GM18909 (cell line): ENCODE measurements around the gene SLC30A3.

Experiments used
- ATAC-seq: cut with Tn5 transposase; IDR thresholded peaks from one replicate; pipeline ENCODE4 v1.9.1; 2021; ENCODE audit warnings: mild to moderate bottlenecking; ENCODE audit not compliant: unreplicated experiment, poor library complexity

The SLC30A3 gene

DNA sequence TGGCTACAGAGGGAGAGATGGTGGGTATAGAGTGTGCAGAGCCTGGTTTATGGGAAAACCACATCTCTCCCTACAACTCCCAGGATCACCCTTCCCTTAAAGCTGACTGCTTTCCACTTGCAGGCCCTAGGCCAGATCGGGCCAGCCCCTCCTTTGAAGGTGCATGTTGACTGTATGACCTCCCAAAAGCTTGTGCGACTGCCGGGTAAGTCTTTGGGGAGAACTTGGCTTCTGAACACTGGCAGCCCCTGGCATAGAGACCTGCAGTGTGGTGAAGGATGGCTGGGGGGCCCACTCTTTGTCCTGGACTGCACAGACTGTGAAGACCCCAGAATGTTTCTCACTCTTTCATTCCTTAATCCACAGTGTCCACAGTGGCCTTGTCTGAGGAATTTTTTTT, 26.2 kb downstream of the SLC30A3 start:
- no peak for ATAC-seq

DNA sequence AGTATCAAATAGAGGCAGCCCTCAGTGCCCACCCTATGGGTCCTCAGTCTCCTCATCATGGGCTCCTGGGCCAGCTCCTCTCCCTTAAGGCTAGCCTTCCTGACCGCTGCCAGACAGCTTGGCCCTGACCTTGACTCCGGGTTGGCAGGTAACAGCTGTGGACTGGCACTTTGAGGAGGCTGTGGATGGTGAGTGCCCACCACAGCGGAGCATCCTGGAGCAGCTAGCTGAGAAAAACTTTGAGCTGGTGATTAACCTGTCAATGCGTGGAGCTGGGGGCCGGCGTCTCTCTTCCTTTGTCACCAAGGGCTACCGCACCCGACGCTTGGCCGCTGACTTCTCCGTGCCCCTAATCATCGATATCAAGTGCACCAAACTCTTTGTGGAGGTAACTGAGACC, 26.7 kb downstream of the SLC30A3 start:
- ATAC-seq, result no peak

GRCh38 chr2:27233341-27233740, 29.5 kb downstream of the SLC30A3 start:
- no peak for ATAC-seq

DNA sequence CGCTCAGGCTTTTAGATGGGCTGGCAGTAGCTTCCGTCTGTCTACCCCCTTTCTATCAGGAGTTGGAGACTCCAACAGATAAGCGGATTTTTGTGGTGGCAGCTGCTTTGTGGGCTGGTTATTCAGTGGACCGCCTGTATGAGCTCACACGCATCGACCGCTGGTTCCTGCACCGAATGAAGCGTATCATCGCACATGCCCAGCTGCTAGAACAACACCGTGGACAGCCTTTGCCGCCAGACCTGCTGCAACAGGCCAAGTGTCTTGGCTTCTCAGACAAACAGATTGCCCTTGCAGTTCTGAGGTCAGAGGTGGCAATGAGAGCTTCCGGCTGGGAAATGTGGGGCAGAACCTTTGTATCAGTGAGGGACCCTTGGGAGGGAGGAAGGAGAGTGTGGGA, 30.9 kb downstream of the SLC30A3 start:
- no peak for ATAC-seq

DNA sequence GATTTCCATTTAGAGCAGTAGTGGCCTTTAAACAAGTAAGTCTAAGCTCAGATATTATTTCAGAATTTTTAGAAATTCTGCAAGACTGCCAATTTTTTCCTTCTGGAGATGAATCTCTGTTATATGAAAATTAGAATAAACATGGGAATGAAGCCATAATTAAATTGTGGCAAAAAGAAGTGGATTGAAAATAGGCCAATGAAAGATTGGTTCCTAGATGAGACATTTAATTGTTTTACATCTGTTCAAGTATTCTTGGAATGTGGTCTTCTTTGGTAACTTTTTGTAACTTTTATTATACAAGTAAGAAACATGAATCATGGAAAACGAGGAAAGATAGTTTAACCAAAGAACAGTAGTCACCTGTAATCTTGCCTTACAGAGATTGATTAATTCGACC, 35.3 kb downstream of the SLC30A3 start:
- ATAC-seq, result no peak

- no peak for ATAC-seq
Observed at GRCh38 chr2:27225526-27225925, 37.3 kb downstream of the SLC30A3 start.

DNA sequence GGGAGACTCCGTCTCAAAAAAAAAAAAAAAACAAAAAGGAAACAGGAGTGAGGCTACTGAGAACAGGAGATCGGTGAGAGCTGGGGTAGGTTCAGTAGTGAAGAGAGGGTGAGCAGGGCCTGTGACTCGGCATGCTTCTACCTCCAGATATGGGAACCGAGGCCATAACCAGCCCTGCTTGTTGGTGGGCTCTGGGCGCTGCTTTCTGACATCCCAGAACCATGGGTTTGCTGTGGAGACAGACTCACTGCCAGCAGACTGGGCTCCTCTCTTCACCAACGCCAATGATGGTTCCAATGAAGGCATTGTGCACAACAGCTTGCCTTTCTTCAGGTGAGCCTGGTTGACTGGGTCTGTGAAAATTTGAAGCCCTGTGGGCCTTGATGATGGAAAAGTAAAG, 39.4 kb downstream of the SLC30A3 start:
- ATAC-seq, result no peak

DNA sequence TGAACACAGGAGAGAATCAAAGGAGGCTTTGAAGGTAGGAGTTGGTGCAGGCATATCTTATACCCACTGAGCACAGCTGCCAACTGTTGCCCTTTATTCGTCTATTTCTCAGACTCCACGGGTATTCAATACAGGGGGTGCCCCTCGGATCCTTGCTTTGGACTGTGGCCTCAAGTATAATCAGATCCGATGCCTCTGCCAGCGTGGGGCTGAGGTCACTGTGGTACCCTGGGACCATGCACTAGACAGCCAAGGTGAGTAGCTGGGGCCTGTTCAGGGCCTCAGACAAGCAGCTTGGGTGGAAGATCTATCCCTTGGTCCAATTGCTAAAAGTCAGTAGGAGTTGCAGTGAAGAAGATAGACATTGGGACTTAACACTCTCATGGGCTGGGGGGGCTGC, 40.4 kb downstream of the SLC30A3 start:
- no peak for ATAC-seq

- no peak for ATAC-seq
Observed at GRCh38 chr2:27221166-27221565, 41.7 kb downstream of the SLC30A3 start.

DNA sequence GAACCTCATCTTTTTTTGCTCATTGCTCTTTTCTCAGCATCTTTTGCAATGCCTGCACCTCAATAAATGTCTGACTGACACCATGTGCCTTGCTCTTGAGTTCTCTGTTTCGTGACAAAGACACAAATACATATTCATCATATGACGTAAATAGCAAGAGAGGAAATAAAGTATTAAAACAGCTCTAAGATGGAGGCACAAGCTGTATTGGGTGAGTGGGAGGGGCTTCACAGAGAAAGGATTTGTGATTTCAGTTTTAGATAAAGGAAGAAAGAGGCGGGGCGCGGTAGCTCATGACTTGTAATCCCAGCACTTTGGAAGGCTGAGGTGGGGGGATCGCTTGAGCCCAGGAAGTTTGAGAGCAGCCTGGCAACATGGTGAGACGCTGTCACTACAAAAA, 42.8 kb downstream of the SLC30A3 start:
- no peak for ATAC-seq

- no peak for ATAC-seq
Observed at GRCh38 chr2:27219091-27219490, 43.8 kb downstream of the SLC30A3 start.

DNA sequence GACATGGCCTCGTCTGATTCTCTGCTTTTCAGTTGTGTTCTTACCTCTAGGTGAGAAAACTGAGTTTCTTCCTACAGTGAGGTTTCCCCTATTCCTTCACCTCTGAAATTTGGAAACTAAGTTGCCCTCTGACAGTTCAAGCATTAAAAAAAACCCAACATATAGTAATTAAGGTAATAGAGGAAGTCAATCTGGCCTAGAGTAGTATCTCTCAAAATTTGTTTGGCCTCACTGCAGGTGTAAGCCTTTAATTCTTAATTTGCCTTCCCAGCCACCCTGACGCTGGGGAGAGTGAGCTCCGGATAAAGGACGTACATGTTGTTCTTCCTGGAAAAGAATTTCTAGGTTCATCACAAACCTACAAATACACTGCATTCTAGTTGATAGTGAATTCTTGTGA, 44.2 kb downstream of the SLC30A3 start:
- no peak for ATAC-seq

DNA sequence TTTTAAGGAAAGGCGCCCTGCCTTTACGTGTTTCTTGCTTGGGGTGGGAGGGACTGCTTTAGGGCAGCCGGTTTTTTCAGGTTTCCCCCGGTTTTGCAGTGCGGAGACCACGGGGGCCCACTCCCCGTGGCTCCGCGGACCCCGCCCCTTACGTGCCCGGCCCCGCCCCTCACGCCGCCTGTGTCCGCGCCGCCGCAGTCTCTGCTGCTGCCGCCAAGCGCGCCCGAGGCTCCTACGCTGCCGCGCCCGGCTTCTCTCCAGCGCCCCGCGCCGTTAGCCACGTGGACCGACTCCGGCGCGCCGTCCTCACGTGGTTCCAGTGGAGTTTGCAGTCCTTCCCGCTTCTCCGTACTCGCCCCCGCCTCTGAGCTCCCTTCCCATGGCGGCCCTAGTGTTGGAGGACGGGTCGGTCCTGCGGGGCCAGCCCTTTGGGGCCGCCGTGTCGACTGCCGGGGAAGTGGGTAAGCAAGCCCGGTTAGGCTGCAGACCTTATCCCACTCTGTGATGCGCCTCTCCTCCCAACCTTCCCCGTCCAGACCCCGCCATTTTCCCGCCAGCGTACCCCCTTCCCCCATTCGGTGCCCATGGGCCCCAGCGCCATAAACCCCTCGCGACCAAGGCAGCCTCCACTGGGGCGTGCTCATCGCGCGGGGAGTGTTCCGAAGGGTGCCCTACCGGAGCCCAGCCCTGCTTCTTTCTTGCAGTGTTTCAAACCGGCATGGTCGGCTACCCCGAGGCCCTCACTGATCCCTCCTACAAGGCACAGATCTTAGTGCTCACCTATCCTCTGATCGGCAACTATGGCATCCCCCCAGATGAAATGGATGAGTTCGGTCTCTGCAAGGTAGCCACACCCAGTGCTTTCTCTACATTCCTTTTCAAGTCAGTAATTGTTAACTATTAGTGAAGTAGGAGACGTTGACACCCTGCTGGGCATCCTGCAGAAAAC, 45.4 kb downstream of the SLC30A3 start, which contains the start of gene CAD:
TSS of gene CAD (plus strand) at position 197 of the 949 bp plus-strand sequence. CDS start at position 380, 183 bp downstream.
- ATAC-seq, result peak; percentile 74

DNA sequence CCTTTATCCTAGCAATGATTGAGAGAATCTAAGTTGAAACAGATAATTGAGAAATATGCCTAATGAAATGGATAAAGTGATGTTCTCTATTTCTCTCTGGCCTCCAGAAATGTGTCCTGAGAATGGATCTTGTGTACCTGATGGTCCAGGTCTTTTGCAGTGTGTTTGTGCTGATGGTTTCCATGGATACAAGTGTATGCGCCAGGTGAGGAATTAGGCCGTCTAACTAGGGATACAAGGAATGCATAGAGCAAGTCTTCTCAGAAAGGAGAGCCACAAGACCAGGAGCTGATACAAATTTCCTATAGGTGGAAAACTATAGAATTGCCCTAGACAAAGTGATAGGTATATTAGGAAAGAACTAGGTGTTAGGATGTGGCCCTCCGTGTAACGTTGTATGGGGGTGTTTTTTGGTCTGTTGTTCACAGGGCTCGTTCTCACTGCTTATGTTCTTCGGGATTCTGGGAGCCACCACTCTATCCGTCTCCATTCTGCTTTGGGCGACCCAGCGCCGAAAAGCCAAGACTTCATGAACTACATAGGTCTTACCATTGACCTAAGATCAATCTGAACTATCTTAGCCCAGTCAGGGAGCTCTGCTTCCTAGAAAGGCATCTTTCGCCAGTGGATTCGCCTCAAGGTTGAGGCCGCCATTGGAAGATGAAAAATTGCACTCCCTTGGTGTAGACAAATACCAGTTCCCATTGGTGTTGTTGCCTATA, 46.3 kb downstream of the SLC30A3 start:
- ATAC-seq, result no peak

GRCh38 chr2:27214941-27215340, 47.9 kb downstream of the SLC30A3 start:
- no peak for ATAC-seq

DNA sequence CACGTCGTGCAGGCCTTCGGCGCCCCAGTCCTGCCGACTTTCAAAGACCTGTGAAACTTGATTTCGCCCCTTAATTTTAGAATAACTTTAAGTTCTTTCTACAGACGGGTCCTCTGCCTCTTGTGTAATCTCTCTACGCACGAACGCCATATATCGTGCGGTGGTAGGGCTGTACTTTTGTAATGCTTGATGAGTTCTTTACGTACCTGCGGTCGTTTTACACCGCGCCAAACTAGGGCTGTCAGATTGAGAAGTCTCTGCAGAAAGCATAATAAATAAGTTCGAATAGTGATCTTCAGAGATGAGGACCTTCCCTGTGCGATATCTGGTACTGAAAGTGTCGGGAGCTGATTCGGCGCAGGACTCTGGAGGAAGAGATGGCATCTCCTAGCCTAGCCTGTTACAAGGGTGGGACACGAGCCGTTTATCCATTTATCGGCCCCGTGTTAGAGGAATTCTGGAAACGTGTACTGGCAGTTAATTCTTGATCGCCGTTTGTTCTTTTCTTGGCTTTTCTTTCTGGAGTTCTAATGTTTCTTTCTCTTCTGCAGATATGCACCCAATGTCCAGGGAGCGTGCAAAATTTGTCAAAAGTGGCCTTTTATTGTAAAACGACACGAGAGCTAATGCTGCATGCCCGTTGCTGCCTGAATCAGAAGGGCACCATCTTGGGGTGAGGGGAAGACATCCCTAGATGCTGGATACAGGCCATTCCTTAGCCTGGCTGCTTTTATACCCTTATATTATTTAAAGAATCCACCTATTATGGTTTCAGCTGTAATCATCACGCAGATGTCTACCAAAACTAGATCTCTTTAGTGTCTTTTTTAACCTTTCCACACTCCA, 50.0 kb downstream of the SLC30A3 start:
- peak; percentile 0 for ATAC-seq

- peak; percentile 82 for ATAC-seq
Observed at GRCh38 chr2:27211943-27212625, 50.8 kb downstream of the SLC30A3 start, which contains the start of the genes ATRAID and SLC5A6. Gene ATRAID, plus strand, starts transcription at chr2:27212041. Its CDS starts 328 bp downstream, at chr2:27212369. Gene SLC5A6, minus strand, starts transcription at chr2:27212268. Its CDS starts 4,618 bp downstream, at chr2:27207650.

GRCh38 chr2:27211241-27211942, 51.5 kb downstream of the SLC30A3 start:
- peak; percentile 21 for ATAC-seq
